Neural crest cell (in vitro differentiated cells): ENCODE measurements around the gene BEST1. TPM values are rescaled to one million over a fixed set of nuclear protein-coding genes. Genes with fewer than 3 reads are reported as not detected.
"Not testable (repeated sequence)": the region's sequence is repeated elsewhere in the genome, so short reads cannot be mapped to it uniquely, and the experiment has no call there.

ENCODE experiments used
- DNase-seq: peaks from one replicate; pipeline ENCODE4 v3.0.0; 2021; ENCODE audit warnings: low read depth, mixed read lengths, low spot score
- H3K27ac Mint-ChIP-seq: one replicate; pipeline ENCODE4 v1.8.0; 2021; ENCODE audit warnings: mild to moderate bottlenecking, mixed read lengths; ENCODE audit not compliant: unreplicated experiment
- H3K27me3 Mint-ChIP-seq: 2 replicates; pipeline ENCODE4 v1.8.0; 2021; ENCODE audit warnings: low read depth, mild to moderate bottlenecking, mixed read lengths
- H3K36me3 Mint-ChIP-seq: 2 replicates; pipeline ENCODE4 v1.8.0; 2021; ENCODE audit warnings: low read depth, mild to moderate bottlenecking, mixed read lengths
- H3K4me1 Mint-ChIP-seq: 2 replicates; pipeline ENCODE4 v1.8.0; 2021; ENCODE audit warnings: mixed read lengths
- H3K4me3 Mint-ChIP-seq: one replicate; pipeline ENCODE4 v1.8.0; 2021; ENCODE audit warnings: mild to moderate bottlenecking, mixed read lengths
- H3K9me3 Mint-ChIP-seq: 2 replicates; pipeline ENCODE4 v1.8.0; 2021; ENCODE audit warnings: mixed read lengths
- total RNA-seq: library from RNA; stranded (reverse); gene quantifications from 2 replicates; pipeline ENCODE4 v1.2.1, GENCODE V29; 2021
- TF ChIP-seq, protein P1 (sequence below): fragments of 200-600 bp; sonication (generic); conservative IDR thresholded peaks from 2 replicates; pipeline ENCODE4 v1.5.0; 2021; ENCODE audit warnings: antibody characterized with exemption, mild to moderate bottlenecking

The BEST1 gene
- total RNA-seq, 1 donor from 2014 or later = 0.96 TPM

DNA sequence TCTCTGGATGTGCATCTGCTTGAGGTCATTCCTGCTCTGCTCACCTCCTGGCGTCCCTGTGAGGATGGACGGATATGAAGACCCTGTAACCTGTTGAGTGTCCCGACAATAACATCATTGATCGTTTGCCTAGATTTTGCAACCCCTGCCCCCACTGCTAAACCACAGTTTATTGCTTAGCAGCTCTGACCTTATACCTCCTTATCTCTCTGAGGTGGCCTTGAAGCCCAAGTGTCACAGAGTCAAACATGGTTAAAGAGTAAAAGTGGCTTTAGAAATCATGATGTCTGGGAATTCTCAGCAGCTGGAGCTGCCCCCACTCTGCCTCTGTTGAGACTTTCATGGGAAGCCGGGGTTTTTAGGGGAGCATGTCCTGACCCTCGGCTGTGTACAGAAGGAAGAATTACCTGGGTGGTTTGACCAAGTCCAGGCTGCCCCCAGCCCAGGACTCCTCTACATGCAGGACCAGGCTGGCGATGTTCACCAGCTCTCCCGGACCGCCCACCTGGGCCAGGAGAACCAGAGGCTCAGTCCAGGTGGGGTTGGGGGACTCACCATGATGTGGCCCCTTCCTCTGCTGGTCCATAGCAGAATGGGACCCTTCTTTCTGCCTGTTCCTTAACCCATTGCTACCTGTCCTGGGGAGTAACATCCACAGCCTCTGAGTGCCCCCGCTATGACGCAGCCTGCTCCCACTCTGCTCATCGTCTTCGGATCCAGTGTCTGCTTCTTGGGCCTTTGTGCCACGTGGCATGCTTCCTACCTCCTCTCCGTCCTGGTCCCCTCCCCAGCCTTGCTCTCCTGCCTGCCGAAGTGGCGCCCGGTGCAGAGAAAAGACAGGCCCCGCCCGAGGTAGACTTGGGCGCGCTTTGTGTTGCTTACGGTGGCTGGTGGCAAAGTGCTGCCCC lies 50.6 kb downstream of the BEST1 start:
- TF ChIP-seq, protein P1, sequence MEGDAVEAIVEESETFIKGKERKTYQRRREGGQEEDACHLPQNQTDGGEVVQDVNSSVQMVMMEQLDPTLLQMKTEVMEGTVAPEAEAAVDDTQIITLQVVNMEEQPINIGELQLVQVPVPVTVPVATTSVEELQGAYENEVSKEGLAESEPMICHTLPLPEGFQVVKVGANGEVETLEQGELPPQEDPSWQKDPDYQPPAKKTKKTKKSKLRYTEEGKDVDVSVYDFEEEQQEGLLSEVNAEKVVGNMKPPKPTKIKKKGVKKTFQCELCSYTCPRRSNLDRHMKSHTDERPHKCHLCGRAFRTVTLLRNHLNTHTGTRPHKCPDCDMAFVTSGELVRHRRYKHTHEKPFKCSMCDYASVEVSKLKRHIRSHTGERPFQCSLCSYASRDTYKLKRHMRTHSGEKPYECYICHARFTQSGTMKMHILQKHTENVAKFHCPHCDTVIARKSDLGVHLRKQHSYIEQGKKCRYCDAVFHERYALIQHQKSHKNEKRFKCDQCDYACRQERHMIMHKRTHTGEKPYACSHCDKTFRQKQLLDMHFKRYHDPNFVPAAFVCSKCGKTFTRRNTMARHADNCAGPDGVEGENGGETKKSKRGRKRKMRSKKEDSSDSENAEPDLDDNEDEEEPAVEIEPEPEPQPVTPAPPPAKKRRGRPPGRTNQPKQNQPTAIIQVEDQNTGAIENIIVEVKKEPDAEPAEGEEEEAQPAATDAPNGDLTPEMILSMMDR = no peak
- Mint-ChIP-seq H3K4me3 (no peak overlapping the region), H3K27ac (no peak overlapping the region), H3K4me1 (peaks cover 6% of the 10 kb centered on the region), H3K36me3 (peaks cover 7% of the 10 kb centered on the region), H3K9me3 (peaks cover 5% of the 10 kb centered on the region), H3K27me3 (no peaks in the 10 kb centered on the region)
- no peak for DNase-seq

GRCh38 chr11:62001450-62002191 lies 51.5 kb downstream of the BEST1 start:
- no peak overlapping the region for H3K4me3 Mint-ChIP-seq
- H3K9me3 Mint-ChIP-seq = peaks cover 5% of the 10 kb centered on the region
- H3K4me1 Mint-ChIP-seq = peaks cover 6% of the 10 kb centered on the region
- H3K27ac Mint-ChIP-seq = no peak overlapping the region
- DNase-seq = no peak
- TF ChIP-seq, protein P1 = no peak
- H3K36me3 Mint-ChIP-seq = peaks cover 7% of the 10 kb centered on the region
- no peaks in the 10 kb centered on the region for H3K27me3 Mint-ChIP-seq

DNA sequence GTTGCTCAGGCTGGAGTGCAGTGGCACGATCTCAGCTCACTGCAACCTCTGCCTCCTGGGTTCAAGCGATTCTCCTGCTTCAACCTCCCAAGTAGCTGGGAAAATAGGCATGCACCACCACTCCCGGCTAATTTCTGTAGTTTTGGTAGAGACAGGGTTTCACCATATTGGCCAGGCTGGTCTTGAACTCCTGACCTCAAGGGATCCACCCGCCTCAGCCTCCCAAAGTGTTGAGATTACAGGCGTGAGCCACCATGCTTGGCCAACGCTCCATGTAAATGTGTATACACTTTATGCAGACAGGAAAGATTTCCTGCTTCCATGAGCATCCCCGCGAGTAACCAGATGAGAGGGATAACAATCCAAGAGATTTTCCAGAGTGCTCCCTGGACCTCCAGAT lies 52.1 kb downstream of the BEST1 start:
- not testable (repeated sequence) for H3K9me3 Mint-ChIP-seq, DNase-seq, H3K36me3 Mint-ChIP-seq, H3K4me3 Mint-ChIP-seq, H3K27ac Mint-ChIP-seq, H3K27me3 Mint-ChIP-seq, H3K4me1 Mint-ChIP-seq

GRCh38 chr11:62004473-62004872 lies 54.3 kb downstream of the BEST1 start:
- TF ChIP-seq, protein P1 = no peak
- peaks cover 2% of the 10 kb centered on the region for H3K9me3 Mint-ChIP-seq
- H3K36me3 Mint-ChIP-seq = peaks cover 1% of the 10 kb centered on the region
- H3K4me3 Mint-ChIP-seq = no peak overlapping the region
- no peak overlapping the region for H3K27ac Mint-ChIP-seq
- H3K27me3 Mint-ChIP-seq = no peaks in the 10 kb centered on the region
- no peaks in the 10 kb centered on the region for H3K4me1 Mint-ChIP-seq
- DNase-seq = no peak

DNA sequence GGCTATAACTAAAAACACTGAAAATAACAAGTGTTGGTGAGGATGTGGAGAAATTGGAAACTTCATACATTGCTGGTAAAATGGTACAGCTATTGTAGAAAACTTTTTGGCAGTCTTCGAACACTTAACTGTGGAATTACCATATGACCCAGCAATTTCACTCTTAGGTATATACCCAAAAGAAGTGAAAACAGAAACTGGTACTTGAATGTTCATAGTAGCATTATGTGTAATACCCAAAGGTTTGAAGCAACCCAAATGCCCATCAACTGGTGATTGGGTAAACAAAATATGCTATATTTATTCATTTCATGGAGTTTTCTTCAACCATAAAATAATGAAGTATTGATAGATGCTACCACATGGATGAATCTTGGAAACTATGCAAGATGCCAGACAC lies 58.0 kb downstream of the BEST1 start:
- DNase-seq = no peak
- Mint-ChIP-seq H3K27me3 (no peaks in the 10 kb centered on the region), H3K9me3 (peaks cover 6% of the 10 kb centered on the region), H3K4me1 (no peaks in the 10 kb centered on the region), H3K36me3 (no peaks in the 10 kb centered on the region), H3K4me3 (no peak overlapping the region), H3K27ac (no peak overlapping the region)
- TF ChIP-seq, protein P1 = no peak
